Activated T-helper 17 cell treated with anti-CD3 and anti-CD28 coated beads, Interleukin-2, amount 50 U/mL, for 72 hours (primary cell): ENCODE measurements around the gene POLR3A. TPM values are rescaled to one million over a fixed set of nuclear protein-coding genes. Genes with fewer than 3 reads are reported as not detected.

ENCODE experiments used
- ATAC-seq: fragments of 150-1000 bp; cut with Tn5 transposase; replicated peaks from 2 replicates; pipeline ENCODE4 v1.10.0; 2021; ENCODE audit warnings: mild to moderate bottlenecking, moderate library complexity
- H3K27ac Mint-ChIP-seq: one replicate; pipeline ENCODE4 v1.8.0; 2022; ENCODE audit warnings: mixed read lengths
- H3K27me3 Mint-ChIP-seq: one replicate; pipeline ENCODE4 v1.8.0; 2022; ENCODE audit warnings: mixed read lengths
- H3K36me3 Mint-ChIP-seq: one replicate; pipeline ENCODE4 v1.8.0; 2022; ENCODE audit warnings: low read depth, mild to moderate bottlenecking, mixed read lengths
- H3K4me1 Mint-ChIP-seq: one replicate; pipeline ENCODE4 v1.8.0; 2022; ENCODE audit warnings: mixed read lengths
- H3K4me3 Mint-ChIP-seq: one replicate; pipeline ENCODE4 v1.8.0; 2022; ENCODE audit warnings: mild to moderate bottlenecking, mixed read lengths
- H3K9me3 Mint-ChIP-seq: one replicate; pipeline ENCODE4 v1.8.0; 2022; ENCODE audit warnings: mixed read lengths
- total RNA-seq, 2 donors: library from RNA; stranded (reverse); gene quantifications; one replicate each; pipeline ENCODE4 v1.2.3, GENCODE V29; 2022

Gene POLR3A
- total RNA-seq, 2 donors from 2014 or later, result 16.0 to 24.2 TPM

DNA sequence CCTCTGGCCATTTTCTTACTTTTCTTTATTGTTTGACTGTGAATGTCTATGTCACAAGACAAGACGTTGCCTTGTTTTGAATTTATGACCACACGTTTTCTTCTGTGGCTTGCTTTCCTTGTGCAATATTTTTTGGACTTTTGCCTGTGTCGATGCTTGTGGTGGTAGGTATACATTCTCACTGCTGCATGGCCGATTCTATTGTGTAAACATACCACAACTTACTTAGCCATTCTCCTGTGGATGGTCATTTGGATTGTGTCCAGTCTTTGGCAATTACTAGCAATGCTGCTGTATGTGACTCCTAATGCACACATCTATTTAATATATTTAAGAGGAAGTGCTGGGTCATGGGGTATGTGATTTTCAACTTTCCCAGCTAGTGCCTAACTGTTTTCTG lies 84.8 kb downstream of the POLR3A start:
- H3K9me3 Mint-ChIP-seq, result no peaks in the 10 kb centered on the region
- H3K36me3 Mint-ChIP-seq, result no peaks in the 10 kb centered on the region
- no peak overlapping the region for H3K4me3 Mint-ChIP-seq
- peaks cover 35% of the 10 kb centered on the region for H3K27me3 Mint-ChIP-seq
- H3K27ac Mint-ChIP-seq, result no peak overlapping the region
- H3K4me1 Mint-ChIP-seq, result no peaks in the 10 kb centered on the region
- no peak for ATAC-seq

DNA sequence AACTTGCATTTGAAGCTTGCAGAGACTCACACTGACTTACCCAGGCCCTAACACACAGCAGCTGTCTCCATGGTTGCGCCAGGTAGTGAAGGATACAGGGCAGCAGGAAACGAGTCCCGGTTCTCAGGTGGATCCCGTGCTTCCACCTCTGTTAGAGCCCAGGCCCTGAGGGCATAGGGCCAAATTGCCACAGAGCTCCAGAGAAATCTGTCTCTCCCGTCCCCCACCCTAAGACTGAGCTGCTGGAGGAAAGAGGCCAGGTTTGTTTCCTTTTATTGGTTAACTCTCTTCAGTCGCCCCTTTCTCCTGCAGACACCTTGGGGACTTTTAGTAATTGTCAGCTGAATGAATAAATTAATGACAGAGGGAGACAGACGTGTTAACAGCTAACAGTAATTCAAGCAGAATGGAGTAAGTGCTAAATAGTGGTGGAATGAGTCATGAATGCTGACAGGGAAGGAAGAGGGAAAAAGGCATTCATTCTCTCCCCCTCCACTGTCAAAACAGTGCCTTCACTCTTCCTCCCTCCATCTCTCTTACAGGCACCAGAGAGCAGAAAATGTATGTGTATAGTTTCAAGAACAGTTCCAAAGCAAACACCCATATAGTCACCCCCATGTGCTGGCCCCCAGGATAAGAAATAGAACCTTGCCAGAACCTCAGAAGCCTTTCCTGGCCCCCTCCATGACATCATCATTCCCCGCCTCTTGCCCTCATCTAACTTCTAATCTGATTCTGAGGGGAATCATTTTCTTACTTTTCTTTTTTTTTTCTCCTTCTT lies 86.0 kb downstream of the POLR3A start:
- Mint-ChIP-seq H3K27me3 (peaks cover 29% of the 10 kb centered on the region), H3K36me3 (no peaks in the 10 kb centered on the region), H3K27ac (no peak overlapping the region), H3K4me3 (no peak overlapping the region), H3K9me3 (no peaks in the 10 kb centered on the region), H3K4me1 (no peaks in the 10 kb centered on the region)
- ATAC-seq, result peak; percentile 24

DNA sequence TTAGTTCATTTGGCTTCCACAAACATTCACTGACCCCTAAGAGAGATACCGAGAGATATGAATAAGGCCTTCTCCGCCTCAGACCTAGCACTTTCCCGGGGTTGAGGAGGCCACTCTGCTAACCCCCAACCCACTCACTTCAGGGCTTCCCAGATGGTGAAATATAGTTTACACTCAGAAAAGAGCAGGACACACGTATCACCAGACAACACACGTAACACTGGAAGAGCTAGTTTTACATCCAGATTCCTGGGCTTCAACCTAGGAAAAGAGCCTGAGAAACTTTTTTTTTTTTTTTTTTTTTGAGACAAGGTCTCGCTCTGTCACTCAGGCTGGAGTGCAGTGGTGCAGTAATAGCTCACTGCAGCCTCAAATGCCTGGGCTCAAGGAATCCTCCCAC lies 87.5 kb downstream of the POLR3A start:
- H3K27me3 Mint-ChIP-seq, result peaks cover 29% of the 10 kb centered on the region
- no peak for ATAC-seq
- no peaks in the 10 kb centered on the region for H3K36me3 Mint-ChIP-seq
- H3K4me3 Mint-ChIP-seq, result no peak overlapping the region
- H3K27ac Mint-ChIP-seq, result no peak overlapping the region
- H3K4me1 Mint-ChIP-seq, result no peaks in the 10 kb centered on the region
- H3K9me3 Mint-ChIP-seq, result no peaks in the 10 kb centered on the region

GRCh38 chr10:77940627-77941026 lies 88.7 kb downstream of the POLR3A start:
- Mint-ChIP-seq H3K36me3 (no peaks in the 10 kb centered on the region), H3K4me1 (no peaks in the 10 kb centered on the region), H3K27ac (no peak overlapping the region), H3K27me3 (peaks cover 24% of the 10 kb centered on the region), H3K9me3 (no peaks in the 10 kb centered on the region), H3K4me3 (no peak overlapping the region)
- no peak for ATAC-seq

- no peaks in the 10 kb centered on the region for H3K9me3 Mint-ChIP-seq
- H3K36me3 Mint-ChIP-seq, result no peaks in the 10 kb centered on the region
- ATAC-seq, result no peak
- no peaks in the 10 kb centered on the region for H3K4me1 Mint-ChIP-seq
- H3K27ac Mint-ChIP-seq, result no peak overlapping the region
- peaks cover 22% of the 10 kb centered on the region for H3K27me3 Mint-ChIP-seq
- H3K4me3 Mint-ChIP-seq, result no peak overlapping the region
Observed at GRCh38 chr10:77940225-77940624, 89.1 kb downstream of the POLR3A start.

DNA sequence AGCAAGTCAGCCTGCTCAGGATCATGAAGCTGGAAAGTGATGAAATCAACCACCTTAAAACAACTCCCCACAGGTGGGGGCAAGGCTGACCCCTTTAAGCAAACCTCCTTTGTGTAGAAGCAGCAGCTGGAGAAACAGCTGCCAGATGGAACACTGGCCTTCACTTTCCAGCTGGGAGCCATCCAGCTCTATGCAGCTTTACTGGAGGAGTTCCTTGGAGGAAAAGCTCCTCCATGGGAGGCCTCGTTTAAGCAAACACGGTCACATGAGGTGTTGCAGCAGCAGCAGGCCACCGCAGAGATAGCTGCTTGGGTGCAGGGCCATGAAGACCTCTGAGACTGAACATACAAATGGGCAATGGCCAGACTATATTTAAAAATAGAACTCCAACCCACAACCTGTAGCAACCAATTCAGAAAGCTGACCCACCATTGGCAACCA lies 89.7 kb downstream of the POLR3A start:
- no peak for ATAC-seq
- H3K27ac Mint-ChIP-seq, result no peak overlapping the region
- no peaks in the 10 kb centered on the region for H3K36me3 Mint-ChIP-seq
- peaks cover 15% of the 10 kb centered on the region for H3K27me3 Mint-ChIP-seq
- H3K9me3 Mint-ChIP-seq, result no peaks in the 10 kb centered on the region
- no peaks in the 10 kb centered on the region for H3K4me1 Mint-ChIP-seq
- no peak overlapping the region for H3K4me3 Mint-ChIP-seq

GRCh38 chr10:77936697-77937567 lies 92.4 kb downstream of the POLR3A start:
- Mint-ChIP-seq H3K27me3 (peaks cover 6% of the 10 kb centered on the region), H3K27ac (no peak overlapping the region), H3K4me3 (no peak overlapping the region), H3K36me3 (no peaks in the 10 kb centered on the region), H3K9me3 (no peaks in the 10 kb centered on the region), H3K4me1 (no peaks in the 10 kb centered on the region)
- ATAC-seq, result no peak

DNA sequence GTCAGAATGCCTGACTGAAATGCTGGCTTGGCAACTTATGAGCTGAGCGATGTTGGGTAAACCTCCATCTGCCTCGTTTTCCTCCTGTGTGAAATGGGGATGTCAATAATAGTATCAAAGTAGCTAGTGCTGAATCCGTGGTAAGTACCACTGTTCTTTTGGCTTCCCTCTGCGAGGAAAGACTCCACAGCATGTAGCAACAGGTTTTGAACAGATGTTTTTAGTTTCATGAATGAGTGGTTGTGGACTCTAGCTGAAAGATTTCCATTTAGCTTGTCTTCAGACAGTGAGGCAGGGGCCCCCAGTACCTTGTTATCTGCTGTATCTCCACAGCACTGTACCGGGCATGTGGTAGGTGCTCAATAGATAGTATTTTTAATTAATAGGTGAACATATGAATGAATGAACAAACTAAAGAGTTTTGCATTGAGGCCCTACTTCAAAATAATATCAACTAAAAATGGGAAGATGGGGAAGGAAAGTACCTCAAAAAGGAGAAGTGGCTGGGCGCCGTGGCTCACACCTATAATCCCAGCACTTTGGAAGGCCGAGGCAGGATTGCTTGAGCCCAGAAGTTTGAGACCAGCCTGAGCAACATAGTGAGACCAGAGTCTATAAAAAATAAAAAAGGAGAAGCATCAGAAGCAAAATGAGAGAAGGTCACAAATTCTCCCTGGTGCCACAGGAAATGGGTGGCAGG lies 97.1 kb downstream of the POLR3A start:
- H3K9me3 Mint-ChIP-seq, result no peaks in the 10 kb centered on the region

DNA sequence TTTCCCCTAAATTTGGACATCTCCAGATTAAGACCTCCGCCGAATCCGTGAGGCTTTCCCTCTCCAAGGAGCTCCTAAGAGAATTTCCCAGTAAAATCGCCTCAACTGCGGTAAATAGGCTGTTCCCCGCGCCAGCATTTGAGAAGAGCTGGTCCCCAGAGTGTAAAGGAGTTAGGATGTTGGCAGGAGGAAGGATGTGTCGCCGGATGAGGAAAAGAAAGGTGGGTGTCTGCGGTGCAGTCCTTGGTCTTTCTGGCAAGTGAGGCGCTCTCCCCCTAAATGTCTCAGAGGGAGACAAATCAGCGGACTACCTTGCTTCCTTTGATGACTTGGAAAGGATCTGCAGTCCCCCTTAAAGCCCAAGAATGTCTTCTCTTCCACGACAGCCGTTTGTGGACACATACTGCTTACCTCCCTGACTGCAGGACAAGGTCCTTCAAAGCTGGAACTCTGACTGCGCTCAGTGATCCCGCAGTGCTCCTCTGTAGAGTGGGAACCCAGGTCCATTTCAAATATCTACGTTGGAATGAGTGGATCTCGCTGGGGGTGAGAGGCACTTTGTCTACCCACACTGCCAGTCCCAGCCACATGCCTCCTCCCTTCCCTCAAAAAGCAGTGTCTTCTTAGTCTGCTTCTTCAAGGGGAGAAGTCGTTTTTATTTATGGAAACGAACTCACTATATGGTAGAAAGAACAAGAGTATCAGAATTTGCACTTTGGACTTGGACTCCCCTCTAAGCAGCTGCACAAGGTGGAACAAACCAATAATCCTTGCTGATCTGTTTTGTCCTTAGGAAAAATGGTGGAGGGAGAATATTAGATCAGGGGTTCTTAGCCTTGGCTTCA lies 101.7 kb downstream of the POLR3A start:
- Mint-ChIP-seq H3K36me3 (peaks cover 6% of the 10 kb centered on the region), H3K9me3 (no peaks in the 10 kb centered on the region), H3K27me3 (peaks cover 39% of the 10 kb centered on the region), H3K27ac (no peak overlapping the region), H3K4me1 (peaks cover 6% of the 10 kb centered on the region), H3K4me3 (peak overlapping the region; percentile 58)
- no peak for ATAC-seq

More for the DNA sequence above, 97.1 kb downstream of the POLR3A start:
- Mint-ChIP-seq H3K27ac (no peak overlapping the region), H3K4me1 (no peaks in the 10 kb centered on the region), H3K4me3 (no peak overlapping the region), H3K27me3 (peaks cover 26% of the 10 kb centered on the region), H3K36me3 (no peaks in the 10 kb centered on the region)
- ATAC-seq, result no peak

DNA sequence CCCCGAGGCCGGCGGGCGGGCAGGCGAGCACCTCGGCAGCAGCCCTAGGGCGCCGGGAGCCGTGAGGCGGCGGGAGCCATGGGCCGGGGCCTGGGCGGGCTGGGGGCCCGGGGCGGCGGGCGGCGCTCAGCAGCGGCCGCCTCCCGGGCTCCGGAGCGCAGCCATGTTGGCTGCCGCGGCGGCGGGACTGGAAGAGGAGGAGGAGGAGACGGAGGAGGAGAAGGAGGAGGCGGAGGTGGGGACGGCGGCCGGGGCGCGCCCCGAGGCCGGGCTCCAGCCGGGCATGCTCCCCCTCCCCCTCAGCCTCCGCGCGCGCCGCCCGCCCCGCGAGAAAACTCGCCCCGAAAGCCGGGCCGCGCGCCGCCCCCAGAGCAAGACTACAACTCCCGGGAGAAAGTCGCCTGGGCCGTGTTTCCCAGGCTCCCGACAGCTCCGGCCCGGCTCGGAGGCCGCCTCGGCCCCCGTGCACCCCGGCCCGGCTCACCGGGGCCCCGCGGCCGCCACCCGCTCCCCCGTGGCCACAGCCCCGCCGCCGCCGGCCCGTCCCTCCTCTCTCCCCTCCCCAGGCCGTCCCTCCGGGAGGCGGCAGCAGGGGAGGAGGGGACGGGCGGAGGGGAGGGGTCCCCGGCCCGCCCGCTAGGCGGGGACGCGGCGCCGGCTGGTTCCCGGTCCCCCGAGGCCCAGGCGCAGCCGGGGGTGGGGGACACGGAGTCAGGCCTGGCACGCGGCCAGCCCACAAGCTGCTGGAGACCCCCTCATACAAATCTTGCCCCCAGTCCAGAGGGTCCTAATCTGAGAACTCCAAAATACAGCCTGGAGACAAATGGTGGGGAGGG lies 102.5 kb downstream of the POLR3A start, which contains the start of gene DLG5:
DLG5 (minus strand) TSS at position 190 of the 836 bp plus-strand sequence. CDS start 235 bp downstream, outside the sequence.
- H3K4me1 Mint-ChIP-seq, result peaks cover 6% of the 10 kb centered on the region
- peak; percentile 66 for ATAC-seq
- H3K36me3 Mint-ChIP-seq, result peaks cover 6% of the 10 kb centered on the region
- no peaks in the 10 kb centered on the region for H3K9me3 Mint-ChIP-seq
- H3K27me3 Mint-ChIP-seq, result peaks cover 39% of the 10 kb centered on the region
- peak within 1 kb of the TSS; percentile 63 for H3K4me3 Mint-ChIP-seq
- H3K27ac Mint-ChIP-seq, result no peak within 1 kb of the TSS

DNA sequence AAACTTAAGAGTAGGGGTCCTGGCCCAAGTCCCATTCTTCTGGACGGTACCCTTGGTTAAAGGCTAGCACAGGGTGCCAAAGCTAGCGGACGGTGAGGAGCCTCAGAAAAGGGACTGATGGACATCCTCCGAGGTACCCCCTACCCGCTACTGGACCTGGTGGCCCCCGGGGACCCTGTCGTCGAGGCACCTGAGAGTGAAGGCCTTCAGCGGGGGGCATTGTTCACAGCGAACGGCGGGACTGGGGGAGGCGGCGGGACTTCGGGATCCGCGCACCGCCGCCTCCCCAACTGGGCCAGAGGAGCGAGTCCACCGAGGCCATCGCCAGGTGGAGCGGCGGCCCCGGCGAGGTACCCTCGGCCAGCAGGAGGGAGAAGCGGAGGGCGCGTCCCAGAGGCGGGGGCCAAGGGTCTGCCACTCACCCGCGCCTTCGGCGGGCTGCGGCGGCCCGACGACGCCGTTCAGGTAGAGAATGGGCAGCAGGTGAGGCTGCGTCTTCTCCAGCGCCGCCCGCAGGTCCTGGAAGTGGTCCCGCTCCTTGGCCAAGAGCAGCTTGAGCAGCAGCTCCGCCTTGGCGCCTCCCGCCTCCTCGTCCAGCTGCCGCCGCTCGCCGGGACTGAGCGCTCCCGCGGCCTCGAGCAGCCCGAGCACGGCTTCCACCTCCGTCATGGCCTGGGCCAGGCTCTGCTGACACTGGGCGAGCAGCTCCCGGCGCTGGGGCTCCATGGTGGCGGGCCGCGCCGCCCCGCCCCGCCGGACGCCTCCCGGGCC lies 103.3 kb downstream of the POLR3A start:
- no peaks in the 10 kb centered on the region for H3K9me3 Mint-ChIP-seq

DNA sequence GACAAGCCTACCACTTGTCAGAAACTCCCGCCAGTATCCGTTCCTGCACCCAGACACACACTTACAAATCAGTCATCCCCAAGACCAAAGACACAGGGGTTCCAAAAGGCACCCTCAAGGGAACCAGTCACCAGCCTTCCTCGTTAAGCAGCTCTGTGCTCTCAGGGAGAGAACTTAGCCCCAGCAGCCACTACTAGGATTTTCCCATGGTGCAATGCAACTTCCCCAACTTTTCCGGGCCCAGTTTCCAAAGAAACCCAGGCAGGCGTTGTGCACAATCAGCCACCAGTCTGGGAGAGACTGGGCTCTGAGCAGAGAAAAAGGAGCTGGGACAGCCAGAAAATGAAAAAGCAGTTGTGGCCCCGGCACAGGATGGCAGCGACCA lies 103.9 kb downstream of the POLR3A start:
- Mint-ChIP-seq H3K27ac (no peak overlapping the region), H3K36me3 (peaks cover 6% of the 10 kb centered on the region), H3K4me1 (peaks cover 6% of the 10 kb centered on the region), H3K9me3 (no peaks in the 10 kb centered on the region), H3K4me3 (peak overlapping the region; percentile 63), H3K27me3 (peaks cover 45% of the 10 kb centered on the region)
- ATAC-seq, result no peak

More for the DNA sequence above, 103.3 kb downstream of the POLR3A start:
- peaks cover 6% of the 10 kb centered on the region for H3K36me3 Mint-ChIP-seq
- H3K4me1 Mint-ChIP-seq, result peaks cover 6% of the 10 kb centered on the region
- H3K27me3 Mint-ChIP-seq, result peaks cover 39% of the 10 kb centered on the region
- H3K4me3 Mint-ChIP-seq, result peak overlapping the region; percentile 63
- ATAC-seq, result peak; percentile 78
- no peak overlapping the region for H3K27ac Mint-ChIP-seq
